H9 (cell line): ENCODE data around the gene CHST8. TPM values are rescaled to one million over a fixed set of nuclear protein-coding genes. Genes with fewer than 3 reads are reported as not detected.
A peak's percentile ranks its signal among the peaks of the same experiment; 100 is the strongest.

Source experiments
- DNase-seq: peaks from one replicate; pipeline ENCODE4 v3.0.0-alpha.2; 2017
- H2AFZ ChIP-seq: one replicate; pipeline ENCODE4 v1.6.1; 2013; ENCODE audit warnings: mild to moderate bottlenecking, low read length, control low read depth, moderate library complexity
- H2AK5ac ChIP-seq: 2 replicates; pipeline ENCODE4 v1.6.1; 2013; ENCODE audit warnings: low read length, control low read depth, mixed read lengths; ENCODE audit not compliant: insufficient read length
- H2BK120ac ChIP-seq: one replicate; pipeline ENCODE4 v1.6.1; 2013; ENCODE audit warnings: low read depth, mild to moderate bottlenecking, low read length, control low read depth, inconsistent platforms; ENCODE audit not compliant: poor library complexity, severe bottlenecking
- H2BK12ac ChIP-seq: 2 replicates; pipeline ENCODE4 v1.6.1; 2013; ENCODE audit warnings: low read length, control low read depth, mixed read lengths, low read depth; ENCODE audit not compliant: insufficient read length
- H2BK15ac ChIP-seq: 2 replicates; pipeline ENCODE4 v1.6.1; 2013; ENCODE audit warnings: low read depth, low read length, control low read depth
- H2BK20ac ChIP-seq: one replicate; pipeline ENCODE4 v1.6.1; 2013; ENCODE audit warnings: low read depth, mild to moderate bottlenecking, low read length, control low read depth, inconsistent platforms; ENCODE audit not compliant: poor library complexity, severe bottlenecking
- H2BK5ac ChIP-seq: 2 replicates; pipeline ENCODE4 v1.6.1; 2013; ENCODE audit warnings: low read length, control low read depth, mixed read lengths; ENCODE audit not compliant: insufficient read length
- H3K14ac ChIP-seq: 2 replicates; pipeline ENCODE4 v1.6.1; 2013; ENCODE audit warnings: low read length, control low read depth; ENCODE audit not compliant: insufficient read depth
- H3K18ac ChIP-seq: 2 replicates; pipeline ENCODE4 v1.6.1; 2013; ENCODE audit warnings: low read depth, mild to moderate bottlenecking, mixed read lengths, low read length, control low read depth; ENCODE audit not compliant: insufficient read length
- H3K23ac ChIP-seq: 2 replicates; pipeline ENCODE4 v1.6.1; 2013; ENCODE audit warnings: low read length, control low read depth, mixed read lengths, low read depth; ENCODE audit not compliant: insufficient read length
- H3K23me2 ChIP-seq: 2 replicates; pipeline ENCODE4 v1.6.1; 2013; ENCODE audit warnings: low read depth, mild to moderate bottlenecking, mixed read lengths, low read length, control low read depth; ENCODE audit not compliant: insufficient read length, poor library complexity, severe bottlenecking
- H3K27ac ChIP-seq: 2 replicates; pipeline ENCODE4 v1.5.1; 2013; ENCODE audit warnings: low read length, control low read depth, mixed read lengths, low read depth; ENCODE audit not compliant: insufficient read length
- H3K27me3 ChIP-seq: 2 replicates; pipeline ENCODE4 v1.6.1; 2013; ENCODE audit warnings: low read length, control low read depth, inconsistent platforms; ENCODE audit not compliant: insufficient read depth
- H3K4ac ChIP-seq: 2 replicates; pipeline ENCODE4 v1.6.1; 2013; ENCODE audit warnings: low read depth, mild to moderate bottlenecking, control low read depth, inconsistent platforms, low read length, moderate library complexity
- H3K4me1 ChIP-seq: 2 replicates; pipeline ENCODE4 v1.6.1; 2013; ENCODE audit warnings: low read length, control low read depth, inconsistent platforms; ENCODE audit not compliant: insufficient read depth
- H3K4me2 ChIP-seq: 2 replicates; pipeline ENCODE4 v1.6.1; 2013; ENCODE audit warnings: low read length, control low read depth, mixed read lengths; ENCODE audit not compliant: insufficient read length, insufficient read depth
- H3K56ac ChIP-seq: 2 replicates; pipeline ENCODE4 v1.6.1; 2013; ENCODE audit warnings: low read depth, mild to moderate bottlenecking, mixed read lengths, low read length, control low read depth; ENCODE audit not compliant: insufficient read length
- H3K79me1 ChIP-seq: 2 replicates; pipeline ENCODE4 v1.6.1; 2013; ENCODE audit warnings: low read depth, mild to moderate bottlenecking, moderate library complexity, low read length, control low read depth, inconsistent platforms; ENCODE audit not compliant: insufficient read depth, poor library complexity, severe bottlenecking
- H3K79me2 ChIP-seq: 2 replicates; pipeline ENCODE4 v1.6.1; 2013; ENCODE audit warnings: low read length, control low read depth, inconsistent platforms; ENCODE audit not compliant: insufficient read depth
- H3K9ac ChIP-seq: 2 replicates; pipeline ENCODE4 v1.6.1; 2013; ENCODE audit warnings: low read length, control low read depth, mixed read lengths; ENCODE audit not compliant: insufficient read length; ENCODE audit errors: extremely low read depth
- H3K9me3 ChIP-seq: one replicate; pipeline ENCODE4 v1.6.1; 2013; ENCODE audit warnings: low read depth, low read length, inconsistent platforms; ENCODE audit not compliant: control insufficient read depth
- H3T11ph ChIP-seq: one replicate; pipeline ENCODE4 v1.6.1; 2013; ENCODE audit warnings: mild to moderate bottlenecking, low read length, control low read depth, inconsistent platforms
- H4K20me1 ChIP-seq: one replicate; pipeline ENCODE4 v1.6.1; 2013; ENCODE audit not compliant: control insufficient read depth, insufficient read length, insufficient read depth
- H4K5ac ChIP-seq: 2 replicates; pipeline ENCODE4 v1.6.1; 2013; ENCODE audit warnings: low read depth, mild to moderate bottlenecking, mixed read lengths, low read length, control low read depth; ENCODE audit not compliant: insufficient read length
- H4K8ac ChIP-seq: replicated peaks from 2 replicates; pipeline ENCODE4 v1.6.1; 2013; ENCODE audit warnings: low read length, control low read depth, mixed read lengths, low read depth; ENCODE audit not compliant: insufficient read length
- H4K91ac ChIP-seq: 2 replicates; pipeline ENCODE4 v1.6.1; 2013; ENCODE audit warnings: low read depth, mild to moderate bottlenecking, moderate library complexity, mixed read lengths, low read length, control low read depth; ENCODE audit not compliant: insufficient read length
- H3K27ac Mint-ChIP-seq, 3 experiments: 2 replicates in 2 of 3; 3 replicates in 1 of 3; pipeline ENCODE4 v1.8.0; 2020 to 2021; ENCODE audit warnings: mixed read lengths in 3 of 3, mild to moderate bottlenecking in 1 of 3, moderate library complexity in 1 of 3
- H3K27me3 Mint-ChIP-seq: 2 replicates; pipeline ENCODE4 v1.8.0; 2021; ENCODE audit warnings: low read depth, mild to moderate bottlenecking, moderate library complexity, mixed read lengths
- H3K36me3 Mint-ChIP-seq, 3 experiments: 2 replicates in 2 of 3; 3 replicates in 1 of 3; pipeline ENCODE4 v1.8.0; 2020 to 2021; ENCODE audit warnings: low read depth in 3 of 3, mixed read lengths in 3 of 3; ENCODE audit not compliant: insufficient read depth in 1 of 3
- H3K4me1 Mint-ChIP-seq, 2 experiments: 2 replicates each; pipeline ENCODE4 v1.8.0; 2020; ENCODE audit warnings: mixed read lengths in 2 of 2
- H3K4me3 Mint-ChIP-seq, 2 experiments: 2 replicates in 1 of 2; 3 replicates in 1 of 2; pipeline ENCODE4 v1.8.0; 2020 to 2021; ENCODE audit warnings: mild to moderate bottlenecking in 2 of 2, mixed read lengths in 2 of 2, moderate library complexity in 1 of 2
- H3K9me3 Mint-ChIP-seq, 2 experiments: 2 replicates in 1 of 2; 3 replicates in 1 of 2; pipeline ENCODE4 v1.8.0; 2020; ENCODE audit warnings: mild to moderate bottlenecking in 2 of 2, mixed read lengths in 2 of 2, moderate library complexity in 1 of 2
- WGBS: extraction: QIAGEN DNeasy Blood & Tissue Kit; methylation state at CpG from one replicate; pipeline ENCODE4 v1.1.7; 2013; ENCODE audit warnings: missing lambda C conversion rate, low lambda C conversion rate, mixed read lengths; ENCODE audit not compliant: insufficient read length; ENCODE audit errors: extremely low coverage; 5-methylcytosine and 5-hydroxymethylcytosine counted together
- total RNA-seq: library from RNA; stranded (reverse); gene quantifications from 2 replicates; pipeline ENCODE4 v1.2.1, GENCODE V29; 2021
- TF ChIP-seq, protein P1 (sequence below): fragments of 200-600 bp; sonication (generic); conservative IDR thresholded peaks from 3 replicates; pipeline ENCODE4 v1.8.0; 2021; ENCODE audit warnings: antibody characterized with exemption, mild to moderate bottlenecking

CHST8 gene
- total RNA-seq, 1 experiment from 2014 or later = 5.1 TPM

GRCh38 chr19:33737681-33738371, 116.1 kb downstream of the CHST8 start:
- Histone ChIP-seq H3K4ac (no peak overlapping the region), H3K14ac (no peak overlapping the region), H4K20me1 (no peaks in the 10 kb centered on the region), H2BK5ac (no peak overlapping the region), H4K5ac (no peak overlapping the region), H3T11ph (no peak overlapping the region), H2BK12ac (no peak overlapping the region), H3K4me2 (no peak overlapping the region), H3K27ac (no peak overlapping the region), H3K9ac (no peak overlapping the region), H2AFZ (no peak overlapping the region), H2BK15ac (no peak overlapping the region), H3K56ac (no peak overlapping the region), H2AK5ac (no peak overlapping the region), H3K23me2 (no peaks in the 10 kb centered on the region), H4K8ac (no peak overlapping the region), H3K9me3 (no peaks in the 10 kb centered on the region), H3K79me1 (no peaks in the 10 kb centered on the region), H2BK20ac (no peak overlapping the region), H4K91ac (no peak overlapping the region), H2BK120ac (no peak overlapping the region), H3K27me3 (no peaks in the 10 kb centered on the region), H3K23ac (no peak overlapping the region), H3K79me2 (no peaks in the 10 kb centered on the region), H3K4me1 (0 out of 2 replicates have a peak, but pooled peaks cover 2% of the 10 kb centered on the region), H3K18ac (no peak overlapping the region)
- Mint-ChIP-seq H3K4me3 (no peak overlapping the region), H3K4me1 (peaks cover 10 to 11% of the 10 kb centered on the region in 2 experiments), H3K27ac (peak overlapping the region in 1 of 3 experiments; percentile 83; a peak in 1 of 7 replicates), H3K36me3 (peaks cover 0 to 8% (median 0%) of the 10 kb centered on the region in 3 experiments; a peak in 1 of 7 replicates), H3K9me3 (peaks cover under 1 to 6% of the 10 kb centered on the region in 2 experiments; a peak in 4 of 5 replicates), H3K27me3 (peaks cover 10% of the 10 kb centered on the region)
- TF ChIP-seq, protein P1, sequence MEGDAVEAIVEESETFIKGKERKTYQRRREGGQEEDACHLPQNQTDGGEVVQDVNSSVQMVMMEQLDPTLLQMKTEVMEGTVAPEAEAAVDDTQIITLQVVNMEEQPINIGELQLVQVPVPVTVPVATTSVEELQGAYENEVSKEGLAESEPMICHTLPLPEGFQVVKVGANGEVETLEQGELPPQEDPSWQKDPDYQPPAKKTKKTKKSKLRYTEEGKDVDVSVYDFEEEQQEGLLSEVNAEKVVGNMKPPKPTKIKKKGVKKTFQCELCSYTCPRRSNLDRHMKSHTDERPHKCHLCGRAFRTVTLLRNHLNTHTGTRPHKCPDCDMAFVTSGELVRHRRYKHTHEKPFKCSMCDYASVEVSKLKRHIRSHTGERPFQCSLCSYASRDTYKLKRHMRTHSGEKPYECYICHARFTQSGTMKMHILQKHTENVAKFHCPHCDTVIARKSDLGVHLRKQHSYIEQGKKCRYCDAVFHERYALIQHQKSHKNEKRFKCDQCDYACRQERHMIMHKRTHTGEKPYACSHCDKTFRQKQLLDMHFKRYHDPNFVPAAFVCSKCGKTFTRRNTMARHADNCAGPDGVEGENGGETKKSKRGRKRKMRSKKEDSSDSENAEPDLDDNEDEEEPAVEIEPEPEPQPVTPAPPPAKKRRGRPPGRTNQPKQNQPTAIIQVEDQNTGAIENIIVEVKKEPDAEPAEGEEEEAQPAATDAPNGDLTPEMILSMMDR = no peak
- no CpG with 5 or more reads among the region's 4 CpGs for whole genome bisulfite sequencing
- DNase-seq = no peak
